ENCODE measurements around the gene TMEM52.

Gene TMEM52

DNA sequence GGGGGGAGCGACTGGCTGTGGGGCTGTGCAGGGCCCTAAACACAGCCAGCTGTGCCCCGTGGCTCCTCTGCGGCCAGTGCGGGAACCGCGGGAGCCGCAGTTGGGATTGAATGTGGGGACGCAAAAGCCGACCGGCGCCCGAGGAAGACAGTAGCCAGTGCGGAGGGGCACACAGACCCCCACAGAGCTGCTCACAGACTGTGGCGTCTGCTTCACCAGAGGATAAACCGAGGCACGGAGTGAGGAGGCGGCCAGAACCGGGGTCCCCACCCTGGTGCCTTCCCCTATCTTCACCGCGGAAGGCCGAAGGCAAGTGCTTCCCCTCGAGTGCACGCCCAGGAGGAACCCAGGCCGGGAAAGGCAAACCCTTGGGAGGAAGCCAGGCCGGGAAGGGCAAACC is 8.7 kb upstream of the TMEM52 start:
- H4K5ac ChIP-seq (ENCODE audit: low read length): no peak overlapping the region
- no peak overlapping the region for H3K23ac ChIP-seq (ENCODE audit: low read length)
- no CpG with 5 or more reads among the region's 25 CpGs for WGBS (ENCODE audit: extremely low coverage, insufficient coverage, low lambda C conversion rate)
- H3K79me1 ChIP-seq (ENCODE audit: low read length): no peaks in the 10 kb centered on the region
- H3K9ac ChIP-seq (ENCODE audit: low read length): no peak overlapping the region
- no peaks in the 10 kb centered on the region for H3K79me2 ChIP-seq (ENCODE audit: control insufficient read depth, insufficient read depth, low read length)
- H3K27me3 ChIP-seq (ENCODE audit: insufficient read depth, low read length, poor library complexity): no peaks in the 10 kb centered on the region
- H4K8ac ChIP-seq (ENCODE audit: low read depth, low read length): no peak overlapping the region
- no peak overlapping the region for H2AK5ac ChIP-seq (ENCODE audit: low read length)
- no peaks in the 10 kb centered on the region for H3K36me3 ChIP-seq (ENCODE audit: control insufficient read depth, insufficient read depth, low read length)
- H3K27ac ChIP-seq (ENCODE audit: low read depth, low read length): no peak overlapping the region
- no peak overlapping the region for H3K4me3 ChIP-seq (ENCODE audit: low read length)
- no peak overlapping the region for H2BK120ac ChIP-seq (ENCODE audit: low read depth, low read length)
- no peak overlapping the region for H3K4ac ChIP-seq (ENCODE audit: low read depth, low read length)
- H3K56ac ChIP-seq (ENCODE audit: low read length): no peak overlapping the region
- DNase-seq: no peak
- H3K4me1 ChIP-seq (ENCODE audit: control insufficient read depth, low read depth, low read length): no peaks in the 10 kb centered on the region
- H2BK15ac ChIP-seq (replicated peaks; ENCODE audit: low read depth): no peak overlapping the region
- no peak overlapping the region for H3K4me2 ChIP-seq (ENCODE audit: low read length)
- no peak overlapping the region for H3K18ac ChIP-seq (ENCODE audit: low read length)
- no peak overlapping the region for H2BK5ac ChIP-seq (ENCODE audit: low read length)

DNA sequence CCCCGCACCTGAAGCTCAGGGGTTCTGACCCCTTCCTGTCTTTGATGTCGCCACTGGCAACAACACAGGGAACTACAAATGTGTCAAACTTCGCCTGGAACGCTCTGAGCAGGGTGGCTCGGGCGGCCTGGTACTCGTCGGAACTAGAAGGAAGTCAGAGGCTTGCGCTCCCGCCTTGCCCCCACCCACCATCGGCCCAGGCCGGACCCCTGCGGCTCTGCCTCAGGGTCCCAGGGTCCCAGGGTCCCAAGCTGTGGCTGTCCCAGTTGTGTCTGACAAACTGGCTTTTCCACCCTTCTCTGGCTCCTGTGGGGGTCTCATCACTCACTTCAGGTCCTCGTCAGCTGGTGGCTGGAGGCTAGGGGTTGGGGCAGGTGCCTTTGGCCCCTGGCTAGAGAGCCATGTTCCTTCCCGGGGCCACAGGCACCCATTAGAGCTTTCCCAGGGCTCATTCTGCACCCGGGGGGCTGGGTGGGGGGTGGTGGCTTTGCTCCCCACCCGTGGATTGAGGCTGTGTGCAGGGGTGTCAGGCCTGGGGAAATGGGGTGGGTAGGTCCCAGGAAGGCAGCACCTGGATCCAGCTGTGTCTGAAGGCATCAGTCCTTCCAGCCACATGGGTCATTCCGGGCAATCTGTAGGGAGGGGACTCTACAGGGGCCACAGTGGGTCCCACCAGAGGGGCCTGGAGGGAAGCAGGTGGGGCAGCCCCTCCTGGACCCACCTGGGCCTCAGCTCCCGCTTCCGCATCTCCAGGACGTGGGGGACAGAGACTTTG is 8.0 kb upstream of the TMEM52 start:
- Histone ChIP-seq H3K36me3 (ENCODE audit: control insufficient read depth, insufficient read depth, low read length) (no peaks in the 10 kb centered on the region), H4K8ac (ENCODE audit: low read depth, low read length) (no peak overlapping the region), H2BK120ac (ENCODE audit: low read depth, low read length) (no peak overlapping the region), H3K27me3 (ENCODE audit: insufficient read depth, low read length, poor library complexity) (no peaks in the 10 kb centered on the region), H3K4me2 (ENCODE audit: low read length) (no peak overlapping the region), H4K5ac (ENCODE audit: low read length) (no peak overlapping the region), H3K4me3 (ENCODE audit: low read length) (no peak overlapping the region), H3K23ac (ENCODE audit: low read length) (no peak overlapping the region), H2BK5ac (ENCODE audit: low read length) (no peak overlapping the region), H3K79me2 (ENCODE audit: control insufficient read depth, insufficient read depth, low read length) (no peaks in the 10 kb centered on the region), H3K18ac (ENCODE audit: low read length) (no peak overlapping the region), H3K9ac (ENCODE audit: low read length) (no peak overlapping the region), H2AK5ac (ENCODE audit: low read length) (no peak overlapping the region), H3K4ac (ENCODE audit: low read depth, low read length) (no peak overlapping the region), H3K4me1 (ENCODE audit: control insufficient read depth, low read depth, low read length) (no peaks in the 10 kb centered on the region), H2BK15ac (replicated peaks; ENCODE audit: low read depth) (no peak overlapping the region), H3K27ac (ENCODE audit: low read depth, low read length) (no peak overlapping the region), H3K56ac (ENCODE audit: low read length) (no peak overlapping the region), H3K79me1 (ENCODE audit: low read length) (no peaks in the 10 kb centered on the region)
- DNase-seq: no peak
- whole genome bisulfite sequencing (ENCODE audit: extremely low coverage, insufficient coverage, low lambda C conversion rate): no CpG with 5 or more reads among the region's 21 CpGs

DNA sequence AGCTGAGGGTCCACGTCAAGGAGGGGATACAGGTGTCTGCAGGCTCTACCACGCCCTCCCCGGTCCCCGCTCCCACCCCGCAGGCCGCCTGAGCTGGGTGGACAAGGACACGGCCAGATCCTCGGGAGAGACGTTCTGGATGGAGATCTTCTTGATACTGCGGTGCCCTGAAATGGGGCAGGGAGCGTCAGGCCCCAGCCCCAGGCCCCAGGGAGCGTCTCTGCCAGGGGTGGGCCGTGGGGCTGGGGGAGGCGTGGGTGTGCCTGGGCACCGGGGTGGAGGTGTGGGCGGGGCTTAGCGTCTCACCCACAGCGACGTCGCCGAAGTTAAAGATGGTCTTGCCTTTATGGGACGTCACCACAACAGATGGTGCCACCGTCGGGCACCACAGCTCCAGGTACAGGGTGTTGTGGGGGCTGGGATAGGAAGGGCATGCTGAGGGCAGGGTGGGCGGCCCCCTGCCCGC is 7.3 kb upstream of the TMEM52 start:
- Histone ChIP-seq H3K18ac (ENCODE audit: low read length) (no peak overlapping the region), H3K4me1 (ENCODE audit: control insufficient read depth, low read depth, low read length) (no peaks in the 10 kb centered on the region), H3K27me3 (ENCODE audit: insufficient read depth, low read length, poor library complexity) (no peaks in the 10 kb centered on the region), H3K79me2 (ENCODE audit: control insufficient read depth, insufficient read depth, low read length) (no peaks in the 10 kb centered on the region), H3K79me1 (ENCODE audit: low read length) (no peaks in the 10 kb centered on the region), H3K27ac (ENCODE audit: low read depth, low read length) (no peak overlapping the region), H2AK5ac (ENCODE audit: low read length) (no peak overlapping the region), H2BK120ac (ENCODE audit: low read depth, low read length) (no peak overlapping the region), H3K4ac (ENCODE audit: low read depth, low read length) (no peak overlapping the region), H3K23ac (ENCODE audit: low read length) (no peak overlapping the region), H3K4me3 (ENCODE audit: low read length) (no peak overlapping the region), H2BK5ac (ENCODE audit: low read length) (no peak overlapping the region), H3K56ac (ENCODE audit: low read length) (no peak overlapping the region), H4K5ac (ENCODE audit: low read length) (no peak overlapping the region), H2BK15ac (replicated peaks; ENCODE audit: low read depth) (no peak overlapping the region), H3K4me2 (ENCODE audit: low read length) (no peak overlapping the region), H4K8ac (ENCODE audit: low read depth, low read length) (no peak overlapping the region), H3K9ac (ENCODE audit: low read length) (no peak overlapping the region), H3K36me3 (ENCODE audit: control insufficient read depth, insufficient read depth, low read length) (no peaks in the 10 kb centered on the region)
- WGBS (ENCODE audit: extremely low coverage, insufficient coverage, low lambda C conversion rate): no CpG with 5 or more reads among the region's 26 CpGs
- no peak for DNase-seq

DNA sequence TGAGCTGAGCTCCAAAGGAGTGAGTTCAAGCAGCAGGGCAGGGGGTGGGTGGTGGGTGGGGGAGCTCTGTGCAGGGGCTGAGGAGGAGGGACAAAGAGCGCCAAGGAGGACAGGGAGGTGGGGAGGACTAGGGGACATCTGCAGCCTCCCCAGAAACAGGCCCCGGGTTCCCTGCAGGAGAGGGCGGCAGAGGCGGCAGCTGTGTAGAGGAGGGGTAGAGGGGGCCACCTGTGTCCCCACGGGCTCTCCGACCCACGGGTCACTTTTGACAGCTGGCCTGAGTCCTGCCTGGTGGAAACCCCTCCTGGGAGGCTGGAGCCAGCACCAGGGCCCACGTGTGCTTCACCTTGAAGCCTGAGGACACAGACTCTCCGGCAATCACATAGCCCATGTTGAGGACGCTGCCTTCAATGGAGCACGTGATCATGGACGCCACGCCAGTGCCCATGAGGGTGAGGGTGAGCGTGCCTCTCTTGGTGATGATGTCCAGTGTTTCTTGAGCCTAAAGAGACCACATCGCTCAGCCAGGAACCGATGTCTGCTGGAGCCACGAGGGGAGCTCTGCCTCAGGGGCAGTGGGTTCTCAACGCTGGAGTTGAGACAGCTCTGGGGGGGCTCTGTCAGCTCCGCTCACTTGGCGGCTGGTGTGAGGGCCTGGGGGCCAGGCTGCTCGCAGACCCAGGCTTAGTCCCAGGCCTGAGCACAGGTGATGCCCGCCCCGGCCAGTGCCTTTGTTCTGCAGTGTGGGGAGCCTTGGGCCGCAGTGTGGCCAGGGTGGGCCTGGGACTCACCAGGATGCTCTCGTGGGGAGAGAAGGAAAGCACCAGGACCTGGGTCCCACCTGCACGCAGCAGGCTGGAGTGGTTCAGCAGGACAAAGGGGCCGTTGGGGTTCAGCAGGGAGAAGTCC is 6.6 kb upstream of the TMEM52 start:
- Histone ChIP-seq H3K79me2 (ENCODE audit: control insufficient read depth, insufficient read depth, low read length) (no peaks in the 10 kb centered on the region), H3K27ac (ENCODE audit: low read depth, low read length) (no peak overlapping the region), H2BK15ac (replicated peaks; ENCODE audit: low read depth) (no peak overlapping the region), H3K23ac (ENCODE audit: low read length) (no peak overlapping the region), H3K18ac (ENCODE audit: low read length) (no peak overlapping the region), H4K5ac (ENCODE audit: low read length) (no peak overlapping the region), H3K4me3 (ENCODE audit: low read length) (no peak overlapping the region), H3K4me1 (ENCODE audit: control insufficient read depth, low read depth, low read length) (no peaks in the 10 kb centered on the region), H2AK5ac (ENCODE audit: low read length) (no peak overlapping the region), H2BK5ac (ENCODE audit: low read length) (no peak overlapping the region), H3K9ac (ENCODE audit: low read length) (no peak overlapping the region), H3K36me3 (ENCODE audit: control insufficient read depth, insufficient read depth, low read length) (no peaks in the 10 kb centered on the region), H3K56ac (ENCODE audit: low read length) (no peak overlapping the region), H3K27me3 (ENCODE audit: insufficient read depth, low read length, poor library complexity) (no peaks in the 10 kb centered on the region), H4K8ac (ENCODE audit: low read depth, low read length) (no peak overlapping the region), H2BK120ac (ENCODE audit: low read depth, low read length) (no peak overlapping the region), H3K4me2 (ENCODE audit: low read length) (no peak overlapping the region), H3K79me1 (ENCODE audit: low read length) (no peaks in the 10 kb centered on the region), H3K4ac (ENCODE audit: low read depth, low read length) (no peak overlapping the region)
- DNase-seq: no peak
- no CpG with 5 or more reads among the region's 27 CpGs for WGBS (ENCODE audit: extremely low coverage, insufficient coverage, low lambda C conversion rate)

DNA sequence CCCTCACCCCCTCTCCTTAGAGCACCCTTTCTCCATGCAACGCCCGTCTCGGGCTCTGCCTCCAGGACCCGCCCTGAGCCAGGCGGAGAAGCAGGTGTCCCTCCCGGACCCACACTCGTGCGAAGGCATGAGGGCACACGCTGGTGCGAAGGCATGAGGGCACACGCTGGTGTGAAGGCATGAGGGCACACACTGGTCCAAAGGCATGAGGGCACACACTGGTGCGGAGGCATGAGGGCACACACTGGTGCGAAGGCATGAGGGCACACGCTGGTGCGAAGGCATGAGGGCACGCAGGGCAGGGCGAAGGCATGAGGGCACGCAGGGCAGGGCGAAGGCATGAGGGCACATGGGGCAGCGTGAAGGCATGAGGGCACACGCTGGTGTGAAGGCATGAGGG is 5.8 kb upstream of the TMEM52 start:
- Histone ChIP-seq H3K36me3 (ENCODE audit: control insufficient read depth, insufficient read depth, low read length) (no peaks in the 10 kb centered on the region), H2BK120ac (ENCODE audit: low read depth, low read length) (no peak overlapping the region), H3K27ac (ENCODE audit: low read depth, low read length) (no peak overlapping the region), H3K4me3 (ENCODE audit: low read length) (no peak overlapping the region), H4K5ac (ENCODE audit: low read length) (no peak overlapping the region), H3K18ac (ENCODE audit: low read length) (no peak overlapping the region), H2BK15ac (replicated peaks; ENCODE audit: low read depth) (no peak overlapping the region), H3K9ac (ENCODE audit: low read length) (no peak overlapping the region), H3K4ac (ENCODE audit: low read depth, low read length) (no peak overlapping the region), H3K79me2 (ENCODE audit: control insufficient read depth, insufficient read depth, low read length) (no peaks in the 10 kb centered on the region), H3K79me1 (ENCODE audit: low read length) (no peaks in the 10 kb centered on the region), H3K56ac (ENCODE audit: low read length) (no peak overlapping the region), H2AK5ac (ENCODE audit: low read length) (no peak overlapping the region), H3K27me3 (ENCODE audit: insufficient read depth, low read length, poor library complexity) (no peaks in the 10 kb centered on the region), H3K4me1 (ENCODE audit: control insufficient read depth, low read depth, low read length) (peaks cover 1% of the 10 kb centered on the region), H3K23ac (ENCODE audit: low read length) (no peak overlapping the region), H2BK5ac (ENCODE audit: low read length) (no peak overlapping the region), H3K4me2 (ENCODE audit: low read length) (no peak overlapping the region), H4K8ac (ENCODE audit: low read depth, low read length) (no peak overlapping the region)
- DNase-seq: no peak
- no CpG with 5 or more reads among the region's 21 CpGs for WGBS (ENCODE audit: extremely low coverage, insufficient coverage, low lambda C conversion rate)
